HCT116 (cell line): ENCODE data around the gene EXD3.

ENCODE experiments used
- EZH2 ChIP-seq: fragments of 200-600 bp; sonication (generic); IDR thresholded peaks from 2 replicates; pipeline ENCODE4 v1.6.1; 2017; ENCODE audit warnings: antibody characterized with exemption, mixed run types
- POLR2A ChIP-seq: IDR thresholded peaks from 2 replicates; pipeline ENCODE4 v1.7.0; 2011; ENCODE audit warnings: borderline replicate concordance; ENCODE audit not compliant: insufficient read depth, insufficient read length; ENCODE audit errors: extremely low read depth
- REST ChIP-seq: IDR thresholded peaks from 2 replicates; pipeline ENCODE4 v1.6.1; 2012; ENCODE audit warnings: low read depth
- TCF7L2 ChIP-seq: IDR thresholded peaks from 2 replicates; pipeline ENCODE4 v1.7.0; 2011; ENCODE audit warnings: borderline replicate concordance, inconsistent platforms; ENCODE audit not compliant: insufficient read depth, insufficient read length; ENCODE audit errors: extremely low read depth
- TF ChIP-seq, protein P1 (sequence below), 3 experiments: fragments of 200-600 bp in 1 of 3; sonication (generic) in 1 of 3; IDR thresholded peaks in 2 of 3; conservative IDR thresholded peaks in 1 of 3; 2 replicates each; pipeline ENCODE4 v1.5.1; 2012 to 2017; ENCODE audit warnings: low read depth in 2 of 3, low read length in 2 of 3, antibody characterized with exemption in 1 of 3, borderline replicate concordance in 1 of 3, control low read depth in 1 of 3, mild to moderate bottlenecking in 1 of 3, mixed read lengths in 1 of 3, mixed run types in 1 of 3, moderate library complexity in 1 of 3; ENCODE audit not compliant: insufficient read depth in 1 of 3
- TF ChIP-seq, protein P2 (sequence below): IDR thresholded peaks from 2 replicates; pipeline ENCODE4 v1.6.1; 2012
- TF ChIP-seq, protein P3 (sequence below): IDR thresholded peaks from 2 replicates; pipeline ENCODE4 v1.6.1; 2011; ENCODE audit warnings: mild to moderate bottlenecking, low read length, moderate library complexity; ENCODE audit not compliant: insufficient replicate concordance; ENCODE audit errors: extremely low read depth

GRCh38 chr9:137416563-137417151, 6.3 kb downstream of the EXD3 start:
- TF ChIP-seq, protein P1, sequence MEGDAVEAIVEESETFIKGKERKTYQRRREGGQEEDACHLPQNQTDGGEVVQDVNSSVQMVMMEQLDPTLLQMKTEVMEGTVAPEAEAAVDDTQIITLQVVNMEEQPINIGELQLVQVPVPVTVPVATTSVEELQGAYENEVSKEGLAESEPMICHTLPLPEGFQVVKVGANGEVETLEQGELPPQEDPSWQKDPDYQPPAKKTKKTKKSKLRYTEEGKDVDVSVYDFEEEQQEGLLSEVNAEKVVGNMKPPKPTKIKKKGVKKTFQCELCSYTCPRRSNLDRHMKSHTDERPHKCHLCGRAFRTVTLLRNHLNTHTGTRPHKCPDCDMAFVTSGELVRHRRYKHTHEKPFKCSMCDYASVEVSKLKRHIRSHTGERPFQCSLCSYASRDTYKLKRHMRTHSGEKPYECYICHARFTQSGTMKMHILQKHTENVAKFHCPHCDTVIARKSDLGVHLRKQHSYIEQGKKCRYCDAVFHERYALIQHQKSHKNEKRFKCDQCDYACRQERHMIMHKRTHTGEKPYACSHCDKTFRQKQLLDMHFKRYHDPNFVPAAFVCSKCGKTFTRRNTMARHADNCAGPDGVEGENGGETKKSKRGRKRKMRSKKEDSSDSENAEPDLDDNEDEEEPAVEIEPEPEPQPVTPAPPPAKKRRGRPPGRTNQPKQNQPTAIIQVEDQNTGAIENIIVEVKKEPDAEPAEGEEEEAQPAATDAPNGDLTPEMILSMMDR (IDR thresholded peaks at IDR 0.05 in 2 of 3, conservative IDR thresholded peaks at IDR 0.05 in 1 of 3; ENCODE audit: borderline replicate concordance in 1 of 3, insufficient read depth in 1 of 3, low read depth in 2 of 3, low read length in 2 of 3): no peak
- TF ChIP-seq POLR2A (no peak), REST (no peak), EZH2 (no peak), TCF7L2 (no peak)
- TF ChIP-seq, protein P2, sequence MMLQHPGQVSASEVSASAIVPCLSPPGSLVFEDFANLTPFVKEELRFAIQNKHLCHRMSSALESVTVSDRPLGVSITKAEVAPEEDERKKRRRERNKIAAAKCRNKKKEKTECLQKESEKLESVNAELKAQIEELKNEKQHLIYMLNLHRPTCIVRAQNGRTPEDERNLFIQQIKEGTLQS: no peak
- TF ChIP-seq, protein P3, sequence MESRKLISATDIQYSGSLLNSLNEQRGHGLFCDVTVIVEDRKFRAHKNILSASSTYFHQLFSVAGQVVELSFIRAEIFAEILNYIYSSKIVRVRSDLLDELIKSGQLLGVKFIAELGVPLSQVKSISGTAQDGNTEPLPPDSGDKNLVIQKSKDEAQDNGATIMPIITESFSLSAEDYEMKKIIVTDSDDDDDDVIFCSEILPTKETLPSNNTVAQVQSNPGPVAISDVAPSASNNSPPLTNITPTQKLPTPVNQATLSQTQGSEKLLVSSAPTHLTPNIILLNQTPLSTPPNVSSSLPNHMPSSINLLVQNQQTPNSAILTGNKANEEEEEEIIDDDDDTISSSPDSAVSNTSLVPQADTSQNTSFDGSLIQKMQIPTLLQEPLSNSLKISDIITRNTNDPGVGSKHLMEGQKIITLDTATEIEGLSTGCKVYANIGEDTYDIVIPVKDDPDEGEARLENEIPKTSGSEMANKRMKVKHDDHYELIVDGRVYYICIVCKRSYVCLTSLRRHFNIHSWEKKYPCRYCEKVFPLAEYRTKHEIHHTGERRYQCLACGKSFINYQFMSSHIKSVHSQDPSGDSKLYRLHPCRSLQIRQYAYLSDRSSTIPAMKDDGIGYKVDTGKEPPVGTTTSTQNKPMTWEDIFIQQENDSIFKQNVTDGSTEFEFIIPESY: no peak
